Hepatocyte (in vitro differentiated cells): Measurements from ENCODE around the gene RNF208. TPM values are rescaled to one million over a fixed set of nuclear protein-coding genes. Genes with fewer than 3 reads are reported as not detected.

Source experiments
- DNase-seq: peaks from one replicate; pipeline ENCODE4 v3.0.0-alpha.2; 2016; ENCODE audit warnings: low spot score
- H2AFZ ChIP-seq: fragments of 200-600 bp; sonication (generic); 2 replicates; pipeline ENCODE4 v1.6.0; 2016; ENCODE audit warnings: antibody characterized with exemption, mild to moderate bottlenecking
- H3K27ac ChIP-seq: fragments of 200-600 bp; sonication (generic); 2 replicates; pipeline ENCODE4 v1.5.1; 2016; ENCODE audit warnings: mild to moderate bottlenecking
- H3K27me3 ChIP-seq: fragments of 200-600 bp; sonication (generic); 2 replicates; pipeline ENCODE4 v1.6.1; 2016
- H3K36me3 ChIP-seq: fragments of 200-600 bp; sonication (generic); replicated peaks from 2 replicates; pipeline ENCODE4 v1.5.1; 2016; ENCODE audit warnings: low read depth; ENCODE audit not compliant: insufficient read depth
- H3K4me1 ChIP-seq: fragments of 200-600 bp; sonication (generic); 2 replicates; pipeline ENCODE4 v1.5.1; 2016; ENCODE audit warnings: mild to moderate bottlenecking, moderate library complexity; ENCODE audit not compliant: insufficient read depth
- H3K4me2 ChIP-seq: fragments of 200-600 bp; sonication (generic); 2 replicates; pipeline ENCODE4 v1.6.0; 2016
- H3K4me3 ChIP-seq: fragments of 200-600 bp; sonication (generic); 2 replicates; pipeline ENCODE4 v1.5.1; 2016; ENCODE audit warnings: mild to moderate bottlenecking
- H3K79me2 ChIP-seq: fragments of 200-600 bp; sonication (generic); 2 replicates; pipeline ENCODE4 v1.6.0; 2017; ENCODE audit warnings: mild to moderate bottlenecking
- H3K9me2 ChIP-seq: fragments of 200-600 bp; sonication (generic); replicated peaks from 2 replicates; pipeline ENCODE4 v1.6.0; 2017; ENCODE audit warnings: mild to moderate bottlenecking; ENCODE audit not compliant: insufficient read depth
- H3K9me3 ChIP-seq: fragments of 200-600 bp; sonication (generic); 2 replicates; pipeline ENCODE4 v1.5.1; 2016; ENCODE audit warnings: low read depth, mild to moderate bottlenecking
- H4K20me1 ChIP-seq: fragments of 200-600 bp; sonication (generic); 2 replicates; pipeline ENCODE4 v1.6.0; 2016; ENCODE audit warnings: mild to moderate bottlenecking; ENCODE audit not compliant: insufficient read depth, poor library complexity, severe bottlenecking
- CTCF ChIP-seq: fragments of 200-600 bp; sonication (generic); IDR thresholded peaks from 2 replicates; pipeline ENCODE4 v1.5.1; 2016; ENCODE audit warnings: antibody characterized with exemption, mild to moderate bottlenecking; ENCODE audit not compliant: poor library complexity
- EZH2 ChIP-seq: fragments of 200-600 bp; sonication (generic); IDR thresholded peaks from 2 replicates; pipeline ENCODE4 v1.6.1; 2016; ENCODE audit warnings: antibody characterized with exemption, mild to moderate bottlenecking, borderline replicate concordance
- EZH2phosphoT487 ChIP-seq: fragments of 200-600 bp; sonication (generic); IDR thresholded peaks from one replicate; pipeline ENCODE4 v1.6.1; 2018; ENCODE audit warnings: antibody characterized with exemption, mild to moderate bottlenecking, low read depth, moderate library complexity; ENCODE audit not compliant: unreplicated experiment, severe bottlenecking
- WGBS: methylation state at CpG from one replicate; pipeline ENCODE4 v1.1.6; 2016; ENCODE audit warnings: low lambda C conversion rate; ENCODE audit errors: missing lambda C conversion rate; 5-methylcytosine and 5-hydroxymethylcytosine counted together
- polyA plus RNA-seq: library from polyadenylated mRNA; unstranded; fragments of >200 nt; fragmentation: Nextera tagmentation; extraction: Ambion mirVana; gene quantifications from 2 replicates; pipeline ENCODE4 v1.2.1, GENCODE V29; 2016
- total RNA-seq: library from RNA; depleted of rRNA; stranded (reverse); fragments of >200 nt; gene quantifications from 2 replicates; pipeline ENCODE4 v1.2.3, GENCODE V29; 2014

RNF208 gene
- total and polyA plus RNA-seq, 2 experiments from 2014 or later: 1.6 to 3.3 TPM

DNA sequence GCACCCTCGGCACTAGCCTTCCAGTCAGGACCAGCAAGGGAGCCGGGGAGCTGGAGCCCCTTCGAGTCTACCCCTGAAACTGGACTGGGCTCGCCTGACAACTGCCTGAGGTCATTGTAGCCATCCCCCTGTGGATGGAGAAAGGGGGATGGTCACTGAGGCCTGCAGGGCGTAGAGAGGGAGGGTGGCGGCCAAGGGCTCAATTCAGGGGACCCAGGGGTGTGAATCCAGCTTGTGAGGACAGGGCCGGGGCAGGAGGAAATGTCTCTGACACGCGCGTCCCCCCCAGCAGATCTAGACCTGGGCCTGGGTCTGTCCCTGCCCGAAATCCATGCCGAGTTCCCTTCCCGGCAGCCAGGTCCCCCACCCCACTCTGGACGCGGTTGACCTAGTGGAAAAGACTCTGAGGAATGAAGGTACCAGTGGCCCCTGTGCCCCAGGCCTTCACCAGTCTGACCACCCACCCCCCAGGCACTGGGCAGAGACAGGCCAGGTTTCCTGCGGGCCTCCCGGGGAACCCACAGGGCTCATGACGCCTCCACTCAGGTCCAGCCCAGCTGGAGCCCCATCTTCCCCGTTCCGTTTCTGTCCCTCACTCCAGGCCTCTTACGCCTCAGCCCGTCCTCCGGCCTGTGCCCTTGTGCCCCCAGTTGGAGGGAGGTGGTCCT, 9.5 kb upstream of the RNF208 start:
- Histone ChIP-seq H2AFZ (no peak overlapping the region), H3K4me3 (no peak overlapping the region), H3K27ac (peak overlapping the region; percentile 87), H3K36me3 (no peaks in the 10 kb centered on the region), H3K4me1 (peaks cover 47% of the 10 kb centered on the region), H4K20me1 (no peaks in the 10 kb centered on the region), H3K9me2 (no peaks in the 10 kb centered on the region), H3K9me3 (no peaks in the 10 kb centered on the region), H3K4me2 (no peak overlapping the region), H3K27me3 (no peaks in the 10 kb centered on the region), H3K79me2 (no peaks in the 10 kb centered on the region)
- DNase-seq: no peak
- TF ChIP-seq EZH2 (no peak), EZH2phosphoT487 (no peak), CTCF (no peak)
- WGBS: 94% methylated on average over 22 of the region's 23 CpGs

- Histone ChIP-seq H3K36me3 (no peaks in the 10 kb centered on the region), H2AFZ (no peak within 1 kb of the TSS), H3K9me2 (no peaks in the 10 kb centered on the region), H4K20me1 (no peaks in the 10 kb centered on the region), H3K4me2 (peak within 1 kb of the TSS; percentile 50), H3K9me3 (no peaks in the 10 kb centered on the region), H3K79me2 (no peaks in the 10 kb centered on the region), H3K27me3 (no peaks in the 10 kb centered on the region), H3K27ac (peak within 1 kb of the TSS; percentile 87), H3K4me3 (no peak within 1 kb of the TSS), H3K4me1 (peaks cover 45% of the 10 kb centered on the region)
- TF ChIP-seq EZH2phosphoT487 (no peak), CTCF (no peak), EZH2 (no peak)
- peak; percentile 43 for DNase-seq
- WGBS: 82% methylated on average over 11 of the region's 14 CpGs
These were observed 8.8 kb upstream of the RNF208 start, which contains the start of gene SLC34A3 for GRCh38 chr9:137230705-137231371. TSS of gene SLC34A3 (plus strand) at chr9:137230901. CDS start at chr9:137231703, 802 bp downstream.

GRCh38 chr9:137229903-137230704, 8.1 kb upstream of the RNF208 start:
- H3K79me2 ChIP-seq: no peaks in the 10 kb centered on the region
- DNase-seq: peak; percentile 69
- no peaks in the 10 kb centered on the region for H3K36me3 ChIP-seq
- peak overlapping the region; percentile 50 for H3K4me2 ChIP-seq
- no peaks in the 10 kb centered on the region for H3K27me3 ChIP-seq
- no peak overlapping the region for H3K4me3 ChIP-seq
- TF ChIP-seq CTCF: no peak
- TF ChIP-seq EZH2: no peak
- no peak for TF ChIP-seq EZH2phosphoT487
- H3K27ac ChIP-seq: peak overlapping the region; percentile 87
- no peak overlapping the region for H2AFZ ChIP-seq
- H3K4me1 ChIP-seq: peaks cover 43% of the 10 kb centered on the region
- H3K9me3 ChIP-seq: no peaks in the 10 kb centered on the region
- H4K20me1 ChIP-seq: no peaks in the 10 kb centered on the region
- H3K9me2 ChIP-seq: no peaks in the 10 kb centered on the region
- 59% methylated on average over 22 of the region's 31 CpGs for WGBS
